Activated CD8-positive, alpha-beta memory T cell treated with anti-CD3 and anti-CD28 coated beads, Interleukin-2, amount 10 ng/mL, durations not matched to agents 7 days and 5 days (primary cell): ENCODE data around the gene AFAP1L2. TPM values are rescaled to one million over a fixed set of nuclear protein-coding genes. Genes with fewer than 3 reads are reported as not detected.
"Not testable (repeated sequence)": the region's sequence is repeated elsewhere in the genome, so short reads cannot be mapped to it uniquely, and the experiment has no call there.

Experiments used
- ATAC-seq: fragments of 150-1000 bp; cut with Tn5 transposase; one replicate; pipeline ENCODE4 v1.10.0; 2021; ENCODE audit warnings: moderate library complexity
- CTCF ChIA-PET: fragments of 350-600 bp; sonication (Branson Sonifier 250); formaldehyde crosslinking; loops from one replicate; lab custom pipeline; 2021; ENCODE audit warnings: antibody characterized with exemption; lab: Charles Lee
- DNase-seq: peaks from one replicate; pipeline ENCODE4 v3.0.0-alpha.2; 2020
- H3K27ac Mint-ChIP-seq: one replicate; pipeline ENCODE4 v1.8.0; 2021; ENCODE audit warnings: mild to moderate bottlenecking, mixed read lengths
- H3K27me3 Mint-ChIP-seq: one replicate; pipeline ENCODE4 v1.8.0; 2021; ENCODE audit warnings: mixed read lengths
- H3K36me3 Mint-ChIP-seq: one replicate; pipeline ENCODE4 v1.8.0; 2021; ENCODE audit warnings: mild to moderate bottlenecking, mixed read lengths
- H3K4me1 Mint-ChIP-seq: one replicate; pipeline ENCODE4 v1.8.0; 2021; ENCODE audit warnings: mixed read lengths
- H3K4me3 Mint-ChIP-seq: one replicate; pipeline ENCODE4 v1.8.0; 2021; ENCODE audit warnings: mild to moderate bottlenecking, moderate library complexity, mixed read lengths
- H3K9me3 Mint-ChIP-seq: one replicate; pipeline ENCODE4 v1.8.0; 2022; ENCODE audit warnings: low read depth, mixed read lengths
- total RNA-seq, 2 experiments: library from RNA; stranded (reverse); gene quantifications; one replicate each; pipeline ENCODE4 v1.2.3, GENCODE V29; 2021

AFAP1L2 gene
- total RNA-seq, 2 experiments from 2014 or later, result 4.0 to 67.4 TPM

DNA sequence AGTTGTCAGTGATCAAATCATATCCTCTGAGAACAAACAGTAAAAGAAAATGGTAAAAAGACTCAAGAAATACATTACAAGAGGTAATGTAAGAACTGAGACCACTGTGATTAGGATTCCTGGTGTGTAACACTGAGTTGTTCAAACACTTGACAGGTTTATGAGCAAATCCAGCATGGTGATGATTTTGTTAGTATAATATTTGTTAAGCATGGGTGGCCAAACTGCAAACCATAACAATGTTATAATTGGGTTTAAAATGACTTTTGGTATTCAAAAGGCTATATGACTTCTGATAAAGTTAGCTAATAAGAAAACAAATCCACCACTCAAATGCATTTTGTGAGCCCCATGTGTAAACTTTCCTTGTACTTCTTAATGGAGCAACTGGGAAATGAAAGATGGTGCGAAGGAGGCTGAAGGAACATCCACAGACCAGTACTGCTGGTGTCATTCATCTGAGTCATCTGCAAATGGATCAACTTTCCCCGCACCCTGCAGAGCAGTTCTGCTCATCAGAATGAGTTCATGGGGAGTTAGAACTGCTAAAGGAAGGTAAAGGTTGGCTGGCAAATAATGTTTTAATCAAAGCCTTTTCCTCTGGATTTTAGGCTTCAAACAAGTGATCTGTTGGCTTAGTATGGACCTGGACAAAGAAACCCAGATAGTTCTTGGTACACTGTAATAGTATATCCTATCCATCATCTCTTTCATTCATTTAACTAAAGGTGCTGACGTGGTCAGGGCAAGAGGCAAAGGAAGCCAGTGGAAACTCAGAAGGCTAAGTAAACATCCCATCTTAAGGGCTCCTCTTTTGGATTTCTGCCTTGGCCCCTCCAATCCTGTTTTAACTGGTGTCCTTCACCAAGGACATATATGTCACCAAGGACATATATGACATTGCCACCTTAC is 45.0 kb downstream of the AFAP1L2 start:
- DNase-seq (no peak), ATAC-seq (no peak)
- Mint-ChIP-seq H3K36me3 (no peaks in the 10 kb centered on the region), H3K9me3 (no peaks in the 10 kb centered on the region), H3K4me1 (peaks cover 5% of the 10 kb centered on the region), H3K27me3 (peaks cover 30% of the 10 kb centered on the region), H3K27ac (no peak overlapping the region), H3K4me3 (no peak overlapping the region)
- CTCF ChIA-PET, result no interaction called here

DNA sequence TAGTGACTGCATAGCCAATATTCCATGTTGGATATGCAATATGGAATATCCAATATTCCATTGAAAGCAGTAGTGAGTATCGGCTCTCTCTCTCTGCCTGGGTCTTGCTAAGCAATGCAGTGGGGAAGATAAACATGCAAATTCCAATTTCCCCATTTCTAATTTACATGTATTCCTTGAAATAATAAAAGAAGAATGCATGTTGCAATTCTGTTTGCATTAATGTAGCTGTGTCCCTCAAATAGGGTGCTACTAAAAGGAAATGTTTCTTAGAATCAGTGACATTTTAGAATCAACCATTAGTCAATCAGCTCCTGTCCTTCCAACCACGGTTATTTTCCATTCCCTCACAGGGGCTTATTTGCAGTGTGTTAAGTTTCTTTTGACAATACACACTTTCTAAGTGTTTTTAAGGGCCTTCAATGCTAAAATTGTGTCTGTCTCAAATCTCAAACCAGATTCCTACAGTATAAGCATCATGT is 46.7 kb downstream of the AFAP1L2 start:
- no peak overlapping the region for H3K4me3 Mint-ChIP-seq
- CTCF ChIA-PET, result no interaction called here
- no peak overlapping the region for H3K27ac Mint-ChIP-seq
- H3K9me3 Mint-ChIP-seq, result no peaks in the 10 kb centered on the region
- ATAC-seq (no peak), DNase-seq (no peak)
- H3K27me3 Mint-ChIP-seq, result peaks cover 29% of the 10 kb centered on the region
- H3K36me3 Mint-ChIP-seq, result no peaks in the 10 kb centered on the region
- H3K4me1 Mint-ChIP-seq, result peaks cover 9% of the 10 kb centered on the region

DNA sequence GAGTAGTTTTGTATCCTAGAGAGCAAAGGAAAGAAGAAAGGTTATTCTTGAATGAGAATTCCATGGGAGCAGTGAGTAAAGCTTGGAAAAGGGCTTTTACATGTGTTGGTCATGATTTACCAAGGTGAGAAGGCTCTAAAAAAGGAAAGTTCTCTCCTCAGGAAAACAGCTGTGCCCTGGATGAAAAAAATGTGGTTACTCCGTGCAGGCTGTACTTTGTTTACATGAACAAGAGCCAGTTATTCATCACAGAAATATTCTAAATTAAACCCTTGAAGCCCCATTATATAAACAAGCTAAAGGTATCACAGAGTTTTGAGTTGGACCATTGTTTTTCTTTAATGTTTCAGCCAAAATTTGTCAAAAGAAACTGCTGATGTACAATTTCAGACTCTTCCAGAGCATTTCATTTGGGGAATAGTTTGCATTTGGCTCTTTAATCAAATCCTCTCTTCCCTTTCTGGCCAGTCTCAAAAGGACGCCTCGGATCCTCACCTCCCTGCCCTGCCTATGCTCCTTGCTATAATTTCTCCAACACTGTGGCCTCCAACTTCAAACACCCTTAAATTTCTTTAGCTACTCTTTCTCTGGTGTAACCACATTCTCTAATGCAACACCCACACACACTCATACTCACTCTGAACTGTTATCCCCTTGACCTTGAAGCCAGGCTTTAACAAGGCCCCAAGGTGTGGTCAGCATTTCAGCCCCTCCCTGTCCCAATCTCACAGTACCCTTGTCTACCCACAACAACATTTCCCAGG is 47.4 kb downstream of the AFAP1L2 start:
- CTCF ChIA-PET, result interaction anchor here (1.1 kb wide), 1 partner anchor 53 kb away, joined by 3 read pairs; no protein-coding TSS in a partner anchor
- Mint-ChIP-seq H3K4me3 (no peak overlapping the region), H3K4me1 (peaks cover 9% of the 10 kb centered on the region), H3K36me3 (no peaks in the 10 kb centered on the region), H3K9me3 (no peaks in the 10 kb centered on the region), H3K27me3 (peaks cover 25% of the 10 kb centered on the region), H3K27ac (no peak overlapping the region)
- ATAC-seq (no peak), DNase-seq (no peak)

DNA sequence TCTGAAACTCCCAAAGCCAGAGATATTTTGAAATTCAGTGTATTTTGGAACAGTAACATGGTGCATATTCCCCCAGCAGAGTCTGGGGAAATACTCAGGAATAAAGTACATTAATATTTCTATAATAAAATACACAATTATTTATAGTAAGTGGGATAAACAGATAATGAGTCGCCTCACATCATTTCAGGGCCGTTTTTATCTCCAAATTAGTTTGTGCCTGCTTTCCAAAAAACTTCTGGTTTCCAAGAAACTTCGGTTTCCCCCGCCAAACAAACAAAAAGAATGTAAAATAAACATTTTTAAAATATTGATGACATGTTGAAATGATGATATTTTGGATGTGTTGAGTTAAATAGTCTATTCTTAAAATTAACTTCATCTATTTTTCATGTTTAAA is 48.2 kb downstream of the AFAP1L2 start:
- no peak for DNase-seq
- CTCF ChIA-PET, result interaction anchor here (1.1 kb wide), 1 partner anchor 52 kb away, joined by 3 read pairs; no protein-coding TSS in a partner anchor
- peaks cover 9% of the 10 kb centered on the region for H3K4me1 Mint-ChIP-seq
- H3K27me3 Mint-ChIP-seq, result peaks cover 21% of the 10 kb centered on the region
- ATAC-seq, result no peak
- H3K9me3 Mint-ChIP-seq, result no peaks in the 10 kb centered on the region
- H3K36me3 Mint-ChIP-seq, result no peaks in the 10 kb centered on the region
- H3K4me3 Mint-ChIP-seq, result no peak overlapping the region
- no peak overlapping the region for H3K27ac Mint-ChIP-seq

DNA sequence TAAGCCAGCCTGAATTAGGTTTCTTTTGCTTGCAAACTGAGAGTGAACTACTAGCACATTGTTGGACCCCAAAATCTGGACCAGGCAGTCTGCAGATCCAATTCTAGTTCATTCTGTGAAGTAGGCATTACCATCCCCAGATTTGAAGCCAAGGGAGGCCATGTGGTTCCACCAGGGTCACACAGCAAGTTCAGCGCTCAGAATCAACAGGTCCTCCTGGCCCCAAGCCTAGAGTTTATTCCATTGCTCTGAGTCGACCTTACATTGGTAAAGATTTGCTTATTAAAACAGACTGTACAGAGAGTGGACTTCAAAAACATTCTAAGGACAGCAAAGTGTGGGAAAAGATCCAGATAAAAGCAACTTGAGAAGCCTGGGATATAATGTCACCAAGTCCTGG is 50.9 kb downstream of the AFAP1L2 start:
- CTCF ChIA-PET, result no interaction called here
- ATAC-seq (no peak), DNase-seq (no peak)
- Mint-ChIP-seq H3K4me1 (peaks cover 9% of the 10 kb centered on the region), H3K36me3 (no peaks in the 10 kb centered on the region), H3K9me3 (no peaks in the 10 kb centered on the region), H3K27me3 (peaks cover 3% of the 10 kb centered on the region), H3K27ac (no peak overlapping the region), H3K4me3 (no peak overlapping the region)

DNA sequence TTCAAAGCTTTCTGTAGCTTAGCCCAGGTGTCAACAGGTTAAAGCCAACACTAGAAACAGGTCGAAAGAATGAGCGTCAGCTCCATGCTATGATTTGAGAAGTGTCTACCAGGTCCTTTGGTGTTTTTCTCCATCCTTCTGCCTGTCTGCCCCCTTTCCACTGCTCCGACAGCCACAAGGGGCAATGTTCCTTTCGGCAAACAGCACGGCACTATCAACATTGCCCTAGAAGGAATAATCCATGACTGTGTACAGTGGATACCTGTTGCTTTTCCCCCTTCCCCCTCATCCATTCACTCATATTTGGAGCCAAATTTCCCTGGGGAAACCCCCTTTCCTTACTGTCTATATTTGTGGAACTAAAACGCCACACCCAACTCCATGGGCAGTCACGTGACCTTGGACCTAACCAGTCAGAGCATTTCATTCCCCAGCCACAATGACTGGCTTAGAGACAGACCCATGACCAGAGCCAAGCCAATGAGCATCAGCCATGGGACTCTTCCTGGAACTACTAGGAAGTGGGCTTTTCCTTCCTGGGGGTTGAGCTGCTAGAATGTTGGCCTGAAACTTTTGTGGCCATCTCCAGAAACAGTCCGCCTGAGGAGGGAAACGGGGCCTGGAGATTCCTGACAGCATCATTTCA is 51.5 kb downstream of the AFAP1L2 start:
- no peak for ATAC-seq
- no peaks in the 10 kb centered on the region for H3K9me3 Mint-ChIP-seq
- no peak overlapping the region for H3K4me3 Mint-ChIP-seq
- H3K27ac Mint-ChIP-seq, result no peak overlapping the region
- CTCF ChIA-PET, result no interaction called here
- DNase-seq, result no peak
- H3K36me3 Mint-ChIP-seq, result no peaks in the 10 kb centered on the region
- H3K27me3 Mint-ChIP-seq, result peaks cover 3% of the 10 kb centered on the region
- H3K4me1 Mint-ChIP-seq, result peaks cover 9% of the 10 kb centered on the region

DNA sequence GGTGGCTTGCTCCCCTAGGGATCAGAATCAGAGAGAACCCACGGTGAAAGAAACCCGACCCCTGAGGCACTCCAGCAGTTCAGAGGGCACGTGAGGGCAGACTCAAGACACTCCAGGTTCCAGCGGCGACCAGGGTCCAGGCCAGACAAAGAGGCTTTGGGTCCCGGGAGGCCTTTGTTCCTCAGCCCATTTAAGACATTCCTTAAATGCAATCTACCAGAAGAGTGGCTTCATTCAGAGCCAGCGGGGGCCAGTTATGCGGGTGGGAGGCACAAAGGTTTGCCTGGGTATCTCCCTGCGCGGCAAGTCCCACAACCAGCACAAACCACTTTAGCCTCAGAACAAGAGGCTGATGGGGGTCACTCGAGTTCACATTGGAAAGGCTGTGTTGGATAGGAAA is 53.6 kb downstream of the AFAP1L2 start:
- Mint-ChIP-seq H3K9me3 (no peaks in the 10 kb centered on the region), H3K4me3 (no peak overlapping the region), H3K27ac (no peak overlapping the region), H3K27me3 (no peaks in the 10 kb centered on the region), H3K36me3 (no peaks in the 10 kb centered on the region), H3K4me1 (peaks cover 6% of the 10 kb centered on the region)
- CTCF ChIA-PET, result no interaction called here
- DNase-seq, result no peak
- ATAC-seq, result no peak

DNA sequence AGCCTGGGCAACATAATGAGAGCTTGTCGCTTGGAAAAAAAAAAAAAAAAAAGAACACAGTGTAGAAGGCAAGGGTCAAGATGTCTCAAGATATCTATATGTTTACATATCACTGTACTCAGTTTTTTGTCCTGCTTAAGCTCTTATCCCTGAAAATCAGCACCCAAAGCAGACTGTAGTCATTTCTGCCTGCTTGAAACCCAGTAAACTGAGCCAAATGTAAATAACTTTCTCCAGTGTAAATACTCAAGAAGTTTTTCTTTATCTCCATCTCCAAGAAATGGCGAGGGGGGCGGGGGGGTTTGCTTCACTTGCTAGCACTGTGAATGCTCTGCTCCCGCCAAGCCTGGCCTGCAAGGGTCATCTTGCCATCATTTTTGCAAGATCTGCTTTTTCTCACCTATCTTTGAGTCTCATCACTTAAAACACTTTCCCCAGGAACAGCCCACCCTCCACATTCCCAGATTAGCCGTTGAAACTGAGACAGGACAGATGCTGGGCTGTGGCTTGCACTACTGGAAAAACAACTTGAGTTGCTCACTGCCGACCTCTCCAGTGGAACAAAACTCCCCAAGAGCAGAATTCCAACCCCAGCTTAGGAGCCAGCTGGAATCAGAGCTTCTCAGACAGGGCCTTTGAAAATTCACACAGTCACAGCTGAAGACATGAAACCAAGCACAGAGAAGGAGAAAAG is 54.6 kb downstream of the AFAP1L2 start:
- Mint-ChIP-seq H3K4me3 (no peak overlapping the region), H3K4me1 (peaks cover 6% of the 10 kb centered on the region), H3K36me3 (no peaks in the 10 kb centered on the region), H3K27me3 (no peaks in the 10 kb centered on the region), H3K27ac (no peak overlapping the region), H3K9me3 (no peaks in the 10 kb centered on the region)
- CTCF ChIA-PET, result interaction anchor here (0.7 to 2.0 kb wide), 2 partner anchors 46 to 629 kb away, joined by 5 to 9 read pairs; no protein-coding TSS in a partner anchor
- ATAC-seq, result no peak
- no peak for DNase-seq

DNA sequence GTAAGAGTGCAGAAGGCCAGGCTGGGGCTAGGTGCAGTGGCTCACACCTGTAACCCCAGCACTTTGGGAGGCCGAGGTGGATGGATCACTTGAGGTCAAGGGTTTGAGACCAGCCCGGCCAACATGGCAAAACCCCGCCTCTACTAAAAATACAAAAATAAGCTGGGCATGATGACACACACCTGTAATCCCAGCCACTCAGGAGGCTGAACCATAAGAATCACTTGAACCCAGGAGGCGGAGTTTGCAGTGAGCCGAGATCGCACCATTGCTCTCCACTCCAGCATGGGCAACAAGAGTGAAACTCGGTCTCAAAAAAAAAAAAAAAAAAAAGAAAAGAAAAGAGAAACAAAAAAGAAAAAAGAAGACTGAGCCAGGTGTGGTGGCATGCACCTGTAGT is 55.2 kb downstream of the AFAP1L2 start:
- H3K9me3 Mint-ChIP-seq, H3K36me3 Mint-ChIP-seq, H3K4me3 Mint-ChIP-seq, H3K27ac Mint-ChIP-seq, ATAC-seq, H3K27me3 Mint-ChIP-seq, DNase-seq, H3K4me1 Mint-ChIP-seq: not testable (repeated sequence)
- CTCF ChIA-PET, result interaction anchor here (0.7 to 2.0 kb wide), 2 partner anchors 45 to 628 kb away, joined by 5 to 9 read pairs; no protein-coding TSS in a partner anchor

DNA sequence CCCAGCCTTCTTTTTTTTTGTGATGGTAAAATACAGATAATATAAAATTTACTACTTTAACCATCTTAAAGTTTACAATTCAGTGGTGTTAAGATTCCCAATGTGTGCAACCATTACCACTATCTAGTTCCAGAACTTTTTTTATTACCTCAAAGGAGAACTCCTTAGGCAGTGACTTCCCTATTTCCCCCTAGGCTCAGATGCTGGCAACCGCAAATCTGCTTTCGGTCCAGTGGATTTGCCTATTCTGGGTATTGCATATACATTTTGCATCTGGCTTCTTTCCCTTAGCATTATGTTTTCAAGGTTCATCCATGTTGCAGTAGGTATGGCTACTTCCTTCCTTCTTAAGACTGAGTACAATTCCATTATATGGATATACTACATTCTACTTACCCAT is 56.5 kb downstream of the AFAP1L2 start:
- Mint-ChIP-seq H3K4me1 (peaks cover 3% of the 10 kb centered on the region), H3K27ac (no peak overlapping the region), H3K9me3 (no peaks in the 10 kb centered on the region), H3K27me3 (no peaks in the 10 kb centered on the region), H3K4me3 (no peak overlapping the region), H3K36me3 (no peaks in the 10 kb centered on the region)
- ATAC-seq (no peak), DNase-seq (no peak)
- CTCF ChIA-PET, result no interaction called here

DNA sequence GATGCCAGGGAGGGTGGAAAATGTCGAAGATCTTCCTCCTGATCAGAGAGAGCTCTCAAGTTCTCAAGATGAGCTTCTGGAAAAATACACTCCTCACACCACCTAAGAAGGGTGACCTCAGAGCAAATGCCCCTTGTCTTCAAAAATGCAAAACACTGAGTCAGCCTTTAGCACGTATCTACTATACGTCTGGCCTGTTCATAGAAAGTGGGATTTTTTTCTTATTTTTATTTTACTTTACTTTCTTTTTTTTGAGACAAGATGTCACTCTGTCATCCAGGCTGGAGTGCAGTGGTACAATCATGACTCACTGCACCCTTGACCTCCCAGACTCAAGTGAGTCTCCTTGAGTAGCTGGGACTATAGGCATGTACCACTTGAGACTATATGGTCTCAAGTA is 57.1 kb downstream of the AFAP1L2 start:
- CTCF ChIA-PET, result interaction anchor here (1.1 kb wide), 1 partner anchor 43 kb away, joined by 3 read pairs; no protein-coding TSS in a partner anchor
- no peaks in the 10 kb centered on the region for H3K9me3 Mint-ChIP-seq
- H3K27me3 Mint-ChIP-seq, result no peaks in the 10 kb centered on the region
- DNase-seq, result no peak
- H3K4me1 Mint-ChIP-seq, result peaks cover 3% of the 10 kb centered on the region
- no peaks in the 10 kb centered on the region for H3K36me3 Mint-ChIP-seq
- no peak overlapping the region for H3K27ac Mint-ChIP-seq
- no peak overlapping the region for H3K4me3 Mint-ChIP-seq
- no peak for ATAC-seq

DNA sequence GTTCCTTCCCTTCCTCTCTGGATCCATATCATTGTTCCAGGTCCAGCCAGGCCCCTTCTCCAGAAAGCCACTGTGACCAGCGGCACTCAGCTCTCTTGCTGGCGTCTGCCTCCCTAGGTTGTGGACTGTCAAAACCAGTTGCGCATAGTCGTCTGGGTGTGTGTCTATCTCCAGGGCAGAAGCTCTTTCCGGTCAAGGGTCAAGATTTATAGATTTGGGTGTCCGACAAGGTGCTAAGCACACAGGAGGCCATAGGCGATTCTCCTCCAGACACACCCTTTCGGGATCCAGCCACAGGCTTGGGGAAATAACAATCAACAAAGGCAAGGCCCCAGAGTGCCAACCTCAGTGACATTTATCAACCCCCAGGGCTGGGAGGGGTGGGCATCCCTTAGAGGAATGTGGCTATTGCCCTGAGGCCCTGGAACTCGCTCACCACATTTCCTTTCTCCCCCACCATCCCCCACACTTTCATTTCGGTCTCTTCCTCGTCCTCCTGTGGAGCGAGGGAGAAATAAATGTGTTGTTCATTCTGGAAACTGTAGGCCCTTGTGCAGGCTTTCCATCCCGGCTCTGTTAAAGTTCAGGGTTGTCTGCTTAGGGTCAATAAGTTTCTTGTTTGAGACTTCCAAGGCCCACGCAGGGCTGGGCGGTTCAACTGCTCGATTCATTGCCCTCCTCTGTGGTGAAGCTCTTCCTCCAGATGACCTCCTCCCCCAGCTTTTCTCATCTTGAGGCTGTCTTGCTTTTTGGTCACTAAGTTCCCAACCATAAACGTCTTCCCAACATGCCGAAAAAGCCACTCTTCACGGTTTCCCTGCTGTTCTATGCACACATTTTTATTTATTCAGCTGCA is 57.9 kb downstream of the AFAP1L2 start:
- Mint-ChIP-seq H3K36me3 (no peaks in the 10 kb centered on the region), H3K27ac (no peak overlapping the region), H3K9me3 (no peaks in the 10 kb centered on the region), H3K4me3 (no peak overlapping the region), H3K27me3 (peaks cover 2% of the 10 kb centered on the region), H3K4me1 (peaks cover 3% of the 10 kb centered on the region)
- CTCF ChIA-PET, result interaction anchor here (1.1 kb wide), 1 partner anchor 42 kb away, joined by 3 read pairs; no protein-coding TSS in a partner anchor
- DNase-seq (no peak), ATAC-seq (no peak)
